Fibroblast of lung (primary cell): Measurements from ENCODE around the gene ZC3H7B. TPM values are rescaled to one million over a fixed set of nuclear protein-coding genes. Genes with fewer than 3 reads are reported as not detected.

Experiments used
- DNase-seq, 2 donors: peaks; one replicate each; pipeline versions ENCODE4 v3.0.0 to v3.0.0-alpha.2; 2010; ENCODE audit warnings: low read depth in 2 of 2
- H2AFZ ChIP-seq: 2 replicates; pipeline ENCODE4 v1.5.1; 2012; ENCODE audit warnings: low read length, control low read depth, inconsistent platforms
- H3K27ac ChIP-seq: 2 replicates; pipeline ENCODE4 v1.5.1; 2011; ENCODE audit warnings: low read length, control low read depth; ENCODE audit not compliant: insufficient read depth
- H3K27me3 ChIP-seq: 2 replicates; pipeline ENCODE4 v1.5.1; 2011; ENCODE audit warnings: mild to moderate bottlenecking, low read length; ENCODE audit not compliant: control insufficient read depth, insufficient read depth
- H3K36me3 ChIP-seq: 2 replicates; pipeline ENCODE4 v1.5.1; 2011; ENCODE audit warnings: low read length; ENCODE audit not compliant: control insufficient read depth, insufficient read depth
- H3K4me1 ChIP-seq: 2 replicates; pipeline ENCODE4 v1.5.1; 2011; ENCODE audit warnings: low read length; ENCODE audit not compliant: control insufficient read depth, insufficient read depth; ENCODE audit errors: extremely low read depth
- H3K4me2 ChIP-seq: 2 replicates; pipeline ENCODE4 v1.5.1; 2011; ENCODE audit warnings: low read length, control low read depth; ENCODE audit not compliant: insufficient read depth; ENCODE audit errors: extremely low read depth
- H3K4me3 ChIP-seq, 4 experiments: fragments of 200-600 bp in 1 of 4; sonication (generic) in 1 of 4; replicated peaks in 1 of 4; 2 replicates each; pipeline ENCODE4 v1.5.1; 2011 to 2016; ENCODE audit warnings: low read length in 4 of 4, low read depth in 3 of 4, mild to moderate bottlenecking in 3 of 4, control low read depth in 2 of 4, inconsistent platforms in 1 of 4, mixed read lengths in 1 of 4; ENCODE audit not compliant: insufficient read depth in 1 of 4; ENCODE audit errors: control extremely low read depth in 1 of 4
- H3K79me2 ChIP-seq: 2 replicates; pipeline ENCODE4 v1.5.1; 2012; ENCODE audit warnings: mild to moderate bottlenecking, low read length, inconsistent platforms; ENCODE audit not compliant: control insufficient read depth, insufficient read depth
- H3K9ac ChIP-seq: 2 replicates; pipeline ENCODE4 v1.5.1; 2011; ENCODE audit warnings: mild to moderate bottlenecking, low read length, control low read depth; ENCODE audit not compliant: insufficient read depth
- H3K9me3 ChIP-seq: 2 replicates; pipeline ENCODE4 v1.5.1; 2012; ENCODE audit warnings: low read depth, low read length; ENCODE audit not compliant: control insufficient read depth, insufficient read depth
- H4K20me1 ChIP-seq: 2 replicates; pipeline ENCODE4 v1.5.1; 2011; ENCODE audit warnings: low read length; ENCODE audit not compliant: control insufficient read depth, insufficient read depth; ENCODE audit errors: extremely low read depth
- CTCF ChIP-seq, 2 donors: IDR thresholded peaks in 1 of 2; conservative IDR thresholded peaks in 1 of 2; 1 replicate in 1 of 2; 2 replicates in 1 of 2; pipeline ENCODE4 v1.5.1; 2011 to 2012; ENCODE audit warnings: low read length in 2 of 2, control low read depth in 1 of 2, inconsistent platforms in 1 of 2, low read depth in 1 of 2, mild to moderate bottlenecking in 1 of 2
- EZH2 ChIP-seq: IDR thresholded peaks from 2 replicates; pipeline ENCODE4 v1.5.1; 2012; ENCODE audit warnings: low read length, control low read depth, mild to moderate bottlenecking; ENCODE audit errors: missing control alignments
- polyA plus RNA-seq, 2 donors: library from polyadenylated mRNA; depleted of rRNA in 1 of 2; stranded (reverse) in 1 of 2; unstranded in 1 of 2; fragments of >200 nt; gene quantifications; 2 replicates each; pipeline ENCODE4 v1.2.1, GENCODE V29; 2011 to 2012; ENCODE audit warnings: missing spikeins in 1 of 2
- total RNA-seq: library from RNA; depleted of rRNA; stranded (reverse); fragments of >200 nt; gene quantifications from 2 replicates; pipeline ENCODE4 v1.2.1, GENCODE V29; 2014

ZC3H7B gene
- total and polyA plus RNA-seq, 2 donors (not counting 1 experiment from before 2014, with no cell fraction given): 30.6 to 64.4 TPM

GRCh38 chr22:41296826-41297667 is 4.3 kb upstream of the ZC3H7B start:
- DNase-seq: no peak
- Histone ChIP-seq H3K4me1 (peaks cover 2% of the 10 kb centered on the region), H3K9me3 (no peaks in the 10 kb centered on the region), H3K4me3 (no peak overlapping the region), H4K20me1 (no peaks in the 10 kb centered on the region), H3K27me3 (no peaks in the 10 kb centered on the region), H3K4me2 (no peak overlapping the region), H2AFZ (no peak overlapping the region), H3K36me3 (no peaks in the 10 kb centered on the region), H3K79me2 (peaks cover 11% of the 10 kb centered on the region), H3K9ac (no peak overlapping the region), H3K27ac (no peak overlapping the region)
- TF ChIP-seq CTCF (conservative IDR thresholded peaks at IDR 0.05 in 1 of 2, IDR thresholded peaks at IDR 0.05 in 1 of 2; ENCODE audit: low read depth in 1 of 2, low read length in 2 of 2) (no peak), EZH2 (no peak)

- H3K79me2 ChIP-seq: peaks cover 45% of the 10 kb centered on the region
- no peak for DNase-seq
Observed at GRCh38 chr22:41300661-41301060, 664 bp upstream of the ZC3H7B start.

More at GRCh38 chr22:41300661-41301060, 664 bp upstream of the ZC3H7B start:
- peak overlapping the region; percentile 22 for H2AFZ ChIP-seq
- H3K9me3 ChIP-seq: no peaks in the 10 kb centered on the region
- no peaks in the 10 kb centered on the region for H3K36me3 ChIP-seq
- peaks cover 3% of the 10 kb centered on the region for H3K4me1 ChIP-seq
- no peaks in the 10 kb centered on the region for H4K20me1 ChIP-seq
- no peak overlapping the region for H3K27ac ChIP-seq
- H3K27me3 ChIP-seq: no peaks in the 10 kb centered on the region
- TF ChIP-seq CTCF (conservative IDR thresholded peaks at IDR 0.05 in 1 of 2, IDR thresholded peaks at IDR 0.05 in 1 of 2; ENCODE audit: low read depth in 1 of 2, low read length in 2 of 2): no peak
- no peak for TF ChIP-seq EZH2
- H3K4me3 ChIP-seq: peak overlapping the region; percentile 71 to 90 (median 77)
- H3K4me2 ChIP-seq: peak overlapping the region; percentile 74
- no peak overlapping the region for H3K9ac ChIP-seq
